ENCODE data around the gene RPL11. TPM values are rescaled to one million over a fixed set of nuclear protein-coding genes. Genes with fewer than 3 reads are reported as not detected.

RPL11 gene
- total RNA-seq, 3 donors from 2014 or later (not counting 1 experiment from before 2014, with no cell fraction given) = 609 to 795 (median 740) TPM

GRCh38 chr1:23696335-23696989, 4.9 kb downstream of the RPL11 start:
- no peak for ATAC-seq
- no peak for DNase-seq
- Histone ChIP-seq H3K9me3 (ENCODE audit: control insufficient read depth, insufficient read depth, low read length) (no peaks in the 10 kb centered on the region), H3K4me3 (ENCODE audit: low read length) (no peak overlapping the region), H3K27ac (ENCODE audit: low read length) (no peak overlapping the region), H3K4me1 (ENCODE audit: control insufficient read depth, insufficient read depth, low read length) (peaks cover 17% of the 10 kb centered on the region), H3K27me3 (ENCODE audit: control insufficient read depth, insufficient read depth, low read length) (no peaks in the 10 kb centered on the region), H3K36me3 (ENCODE audit: control insufficient read depth, insufficient read depth, low read length) (peaks cover 74% of the 10 kb centered on the region)
- H3K9me3 Mint-ChIP-seq = no peaks in the 10 kb centered on the region
- intact Hi-C loops (cut with micrococcal nuclease) = no loop called here
- no peaks in the 10 kb centered on the region for H3K27me3 Mint-ChIP-seq (ENCODE audit: low read depth in 2 of 2)
- 91% methylated on average over 6 of the region's 6 CpGs for WGBS (ENCODE audit: insufficient coverage)
- peak overlapping the region; percentile 34 to 72 for H3K27ac Mint-ChIP-seq
- H3K4me3 Mint-ChIP-seq = peak overlapping the region; percentile 14
- peaks cover 22% of the 10 kb centered on the region for H3K36me3 Mint-ChIP-seq
- peaks cover 65 to 72% of the 10 kb centered on the region in 2 donors for H3K4me1 Mint-ChIP-seq
- TF ChIP-seq, protein P1, sequence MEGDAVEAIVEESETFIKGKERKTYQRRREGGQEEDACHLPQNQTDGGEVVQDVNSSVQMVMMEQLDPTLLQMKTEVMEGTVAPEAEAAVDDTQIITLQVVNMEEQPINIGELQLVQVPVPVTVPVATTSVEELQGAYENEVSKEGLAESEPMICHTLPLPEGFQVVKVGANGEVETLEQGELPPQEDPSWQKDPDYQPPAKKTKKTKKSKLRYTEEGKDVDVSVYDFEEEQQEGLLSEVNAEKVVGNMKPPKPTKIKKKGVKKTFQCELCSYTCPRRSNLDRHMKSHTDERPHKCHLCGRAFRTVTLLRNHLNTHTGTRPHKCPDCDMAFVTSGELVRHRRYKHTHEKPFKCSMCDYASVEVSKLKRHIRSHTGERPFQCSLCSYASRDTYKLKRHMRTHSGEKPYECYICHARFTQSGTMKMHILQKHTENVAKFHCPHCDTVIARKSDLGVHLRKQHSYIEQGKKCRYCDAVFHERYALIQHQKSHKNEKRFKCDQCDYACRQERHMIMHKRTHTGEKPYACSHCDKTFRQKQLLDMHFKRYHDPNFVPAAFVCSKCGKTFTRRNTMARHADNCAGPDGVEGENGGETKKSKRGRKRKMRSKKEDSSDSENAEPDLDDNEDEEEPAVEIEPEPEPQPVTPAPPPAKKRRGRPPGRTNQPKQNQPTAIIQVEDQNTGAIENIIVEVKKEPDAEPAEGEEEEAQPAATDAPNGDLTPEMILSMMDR (IDR thresholded peaks at IDR 0.05) = no peak

DNA sequence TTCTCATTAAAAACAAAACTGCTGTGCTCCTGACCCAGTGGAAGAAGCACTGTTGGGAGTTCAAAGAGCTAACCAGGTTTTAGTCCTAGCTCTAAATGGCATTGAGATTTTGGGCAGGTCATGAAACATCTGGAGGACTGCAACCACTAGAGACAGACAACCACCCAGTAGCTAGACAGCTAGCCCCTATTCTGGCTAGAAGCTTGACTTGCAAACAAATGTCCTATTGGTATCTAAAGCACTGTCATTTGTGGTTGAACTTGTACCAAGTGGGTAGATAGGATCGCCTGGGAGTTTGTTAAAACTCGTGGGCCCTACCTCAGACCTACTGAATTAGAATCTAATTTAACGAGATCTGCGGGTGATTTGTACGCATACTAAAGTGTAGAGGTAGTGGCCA, 6.9 kb downstream of the RPL11 start:
- Histone ChIP-seq H3K9me3 (ENCODE audit: control insufficient read depth, insufficient read depth, low read length) (no peaks in the 10 kb centered on the region), H3K4me1 (ENCODE audit: control insufficient read depth, insufficient read depth, low read length) (peaks cover 5% of the 10 kb centered on the region), H3K36me3 (ENCODE audit: control insufficient read depth, insufficient read depth, low read length) (peaks cover 71% of the 10 kb centered on the region), H3K27ac (ENCODE audit: low read length) (no peak overlapping the region), H3K4me3 (ENCODE audit: low read length) (no peak overlapping the region), H3K27me3 (ENCODE audit: control insufficient read depth, insufficient read depth, low read length) (no peaks in the 10 kb centered on the region)
- Mint-ChIP-seq H3K36me3 (peaks cover 22% of the 10 kb centered on the region), H3K27ac (peak overlapping the region in 1 of 2 donors; percentile 34), H3K9me3 (no peaks in the 10 kb centered on the region), H3K27me3 (ENCODE audit: low read depth in 2 of 2) (no peaks in the 10 kb centered on the region), H3K4me1 (peaks cover 51 to 52% of the 10 kb centered on the region in 2 donors), H3K4me3 (no peak overlapping the region)
- intact Hi-C loops (cut with micrococcal nuclease) = no loop called here
- whole genome bisulfite sequencing (ENCODE audit: insufficient coverage) = 81% methylated on average over 5 of the region's 5 CpGs
- ATAC-seq = no peak
- DNase-seq = no peak
- TF ChIP-seq, protein P1 (IDR thresholded peaks at IDR 0.05) = no peak

GRCh38 chr1:23699280-23700179, 7.9 kb downstream of the RPL11 start:
- no peaks in the 10 kb centered on the region for H3K9me3 ChIP-seq (ENCODE audit: control insufficient read depth, insufficient read depth, low read length)
- ATAC-seq = no peak
- WGBS (ENCODE audit: insufficient coverage) = 95% methylated on average over 7 of the region's 7 CpGs
- no peak for DNase-seq
- peaks cover 2% of the 10 kb centered on the region for H3K4me1 ChIP-seq (ENCODE audit: control insufficient read depth, insufficient read depth, low read length)
- no peak overlapping the region for H3K27ac Mint-ChIP-seq
- intact Hi-C loops (cut with micrococcal nuclease) = no loop called here
- peaks cover 61% of the 10 kb centered on the region for H3K36me3 ChIP-seq (ENCODE audit: control insufficient read depth, insufficient read depth, low read length)
- no peak overlapping the region for H3K4me3 Mint-ChIP-seq
- H3K27ac ChIP-seq (ENCODE audit: low read length) = no peak overlapping the region
- no peaks in the 10 kb centered on the region for H3K9me3 Mint-ChIP-seq
- no peaks in the 10 kb centered on the region for H3K27me3 ChIP-seq (ENCODE audit: control insufficient read depth, insufficient read depth, low read length)
- TF ChIP-seq, protein P1 (IDR thresholded peaks at IDR 0.05) = no peak
- no peaks in the 10 kb centered on the region for H3K27me3 Mint-ChIP-seq (ENCODE audit: low read depth in 2 of 2)
- H3K4me1 Mint-ChIP-seq = peaks cover 41 to 42% of the 10 kb centered on the region in 2 donors
- H3K36me3 Mint-ChIP-seq = peaks cover 16% of the 10 kb centered on the region
- H3K4me3 ChIP-seq (ENCODE audit: low read length) = no peak overlapping the region
